Measurements from ENCODE around the gene CSRP1.

GRCh38 chr1:201470581-201470980, 36.3 kb downstream of the CSRP1 start:
- TF ChIP-seq, protein P1, sequence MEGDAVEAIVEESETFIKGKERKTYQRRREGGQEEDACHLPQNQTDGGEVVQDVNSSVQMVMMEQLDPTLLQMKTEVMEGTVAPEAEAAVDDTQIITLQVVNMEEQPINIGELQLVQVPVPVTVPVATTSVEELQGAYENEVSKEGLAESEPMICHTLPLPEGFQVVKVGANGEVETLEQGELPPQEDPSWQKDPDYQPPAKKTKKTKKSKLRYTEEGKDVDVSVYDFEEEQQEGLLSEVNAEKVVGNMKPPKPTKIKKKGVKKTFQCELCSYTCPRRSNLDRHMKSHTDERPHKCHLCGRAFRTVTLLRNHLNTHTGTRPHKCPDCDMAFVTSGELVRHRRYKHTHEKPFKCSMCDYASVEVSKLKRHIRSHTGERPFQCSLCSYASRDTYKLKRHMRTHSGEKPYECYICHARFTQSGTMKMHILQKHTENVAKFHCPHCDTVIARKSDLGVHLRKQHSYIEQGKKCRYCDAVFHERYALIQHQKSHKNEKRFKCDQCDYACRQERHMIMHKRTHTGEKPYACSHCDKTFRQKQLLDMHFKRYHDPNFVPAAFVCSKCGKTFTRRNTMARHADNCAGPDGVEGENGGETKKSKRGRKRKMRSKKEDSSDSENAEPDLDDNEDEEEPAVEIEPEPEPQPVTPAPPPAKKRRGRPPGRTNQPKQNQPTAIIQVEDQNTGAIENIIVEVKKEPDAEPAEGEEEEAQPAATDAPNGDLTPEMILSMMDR (IDR thresholded peaks at IDR 0.05) = no peak
- no peak for TF ChIP-seq SMAD3 (CRISPR knock-in tag; IDR thresholded peaks at IDR 0.05; ENCODE audit: borderline replicate concordance)
